Skeletal muscle cell (primary cell): ENCODE measurements around the gene TXNIP.

Experiments used
- DNase-seq: peaks from one replicate; pipeline ENCODE4 v3.0.0-alpha.2; 2010; ENCODE audit warnings: low read depth
- H3K4me3 ChIP-seq: 2 replicates; pipeline ENCODE4 v1.5.1; 2011; ENCODE audit warnings: low read depth, mild to moderate bottlenecking, control low read depth, low read length, moderate library complexity

The TXNIP gene

GRCh38 chr1:145967288-145967687 is 29.1 kb downstream of the TXNIP start:
- DNase-seq = no peak
- no peak overlapping the region for H3K4me3 ChIP-seq

- no peak for DNase-seq
- H3K4me3 ChIP-seq = peak overlapping the region; percentile 74
Observed at GRCh38 chr1:145965119-145965744, 31.1 kb downstream of the TXNIP start.

- peak within 1 kb of the TSS; percentile 74 for H3K4me3 ChIP-seq
- DNase-seq = peak; percentile 71
Observed at GRCh38 chr1:145964328-145965118, 31.9 kb downstream of the TXNIP start, which contains the start of the genes ANKRD34A and POLR3GL. TSS of gene ANKRD34A (minus strand) at chr1:145964575. CDS start at chr1:145961759, 2,816 bp downstream. TSS of gene POLR3GL (plus strand) at chr1:145964690. CDS start at chr1:145974866, 10,176 bp downstream.

- no peak for DNase-seq
Observed at GRCh38 chr1:145963265-145964019, 32.9 kb downstream of the TXNIP start.

GRCh38 chr1:145962157-145963102 is 33.9 kb downstream of the TXNIP start:
- DNase-seq = no peak
- H3K4me3 ChIP-seq = peak overlapping the region; percentile 64

More at GRCh38 chr1:145963265-145964019, 32.9 kb downstream of the TXNIP start:
- H3K4me3 ChIP-seq = peak overlapping the region; percentile 74

- no peak for DNase-seq
- H3K4me3 ChIP-seq = peak overlapping the region; percentile 64
Observed at GRCh38 chr1:145961425-145962156, 34.8 kb downstream of the TXNIP start.

- DNase-seq = no peak
- H3K4me3 ChIP-seq = peak overlapping the region; percentile 64
Observed at GRCh38 chr1:145961109-145961424, 35.3 kb downstream of the TXNIP start.

GRCh38 chr1:145960468-145961108 is 35.8 kb downstream of the TXNIP start:
- peak overlapping the region; percentile 64 for H3K4me3 ChIP-seq
- DNase-seq = no peak

- H3K4me3 ChIP-seq = peak overlapping the region; percentile 64
- no peak for DNase-seq
Observed at GRCh38 chr1:145959957-145960467, 36.4 kb downstream of the TXNIP start.

GRCh38 chr1:145959333-145959732 is 37.0 kb downstream of the TXNIP start:
- no peak for DNase-seq
- H3K4me3 ChIP-seq = no peak overlapping the region

- no peak for DNase-seq
Observed at GRCh38 chr1:145958734-145959133, 37.6 kb downstream of the TXNIP start.

GRCh38 chr1:145957443-145958319 is 38.7 kb downstream of the TXNIP start, which contains the start of gene LIX1L:
TSS of gene LIX1L (minus strand) at chr1:145958017. CDS start at chr1:145957927, 90 bp downstream.
- DNase-seq = peak; percentile 91
- H3K4me3 ChIP-seq = peak within 1 kb of the TSS; percentile 75

More at GRCh38 chr1:145958734-145959133, 37.6 kb downstream of the TXNIP start:
- H3K4me3 ChIP-seq = no peak overlapping the region

GRCh38 chr1:145956781-145957442 is 39.5 kb downstream of the TXNIP start:
- H3K4me3 ChIP-seq = peak overlapping the region; percentile 75
- no peak for DNase-seq

GRCh38 chr1:145956361-145956760 is 40.0 kb downstream of the TXNIP start:
- H3K4me3 ChIP-seq = peak overlapping the region; percentile 75
- no peak for DNase-seq

GRCh38 chr1:145955436-145955835 is 40.9 kb downstream of the TXNIP start:
- DNase-seq = no peak
- peak overlapping the region; percentile 75 for H3K4me3 ChIP-seq

- H3K4me3 ChIP-seq = no peak overlapping the region
- DNase-seq = no peak
Observed at GRCh38 chr1:145953861-145954260, 42.5 kb downstream of the TXNIP start.
